Ascending aorta (tissue), 2 donors: ENCODE data around the gene HES4. TPM values are rescaled to one million over a fixed set of nuclear protein-coding genes. Genes with fewer than 3 reads are reported as not detected.

Experiments
- DNase-seq, 2 donors: peaks; one replicate each; pipeline ENCODE4 v3.0.0-alpha.2; 2019; ENCODE audit warnings: low spot score in 2 of 2
- H3K27ac ChIP-seq, 2 donors: fragments of 200-600 bp; sonication (generic); one replicate each; pipeline ENCODE4 v1.5.1; 2016 to 2017; ENCODE audit warnings: mild to moderate bottlenecking in 1 of 2
- H3K27me3 ChIP-seq: fragments of 200-600 bp; sonication (generic); one replicate; pipeline ENCODE4 v1.5.1; 2017
- H3K36me3 ChIP-seq, 2 donors: fragments of 200-600 bp; sonication (generic); one replicate each; pipeline ENCODE4 v1.5.1; 2016
- H3K4me1 ChIP-seq, 2 donors: fragments of 200-600 bp; sonication (generic); one replicate each; pipeline ENCODE4 v1.5.1; 2016 to 2017; ENCODE audit warnings: mild to moderate bottlenecking in 1 of 2
- H3K4me3 ChIP-seq, 2 donors: fragments of 200-600 bp; sonication (generic); one replicate each; pipeline ENCODE4 v1.5.1; 2016 to 2017; ENCODE audit warnings: mild to moderate bottlenecking in 1 of 2
- H3K9me3 ChIP-seq, 2 donors: fragments of 200-600 bp; sonication (generic); one replicate each; pipeline ENCODE4 v1.5.1; 2016
- intact Hi-C: fragments of 100-400 bp; cut with DNase I; formaldehyde crosslinking; loops from one replicate; pipeline ENCODE4 v1.15.1; 2023
- total RNA-seq: library from RNA; depleted of rRNA; stranded (reverse); fragments of >200 nt; gene quantifications from one replicate; pipeline ENCODE4 v1.1.0, GENCODE V29; 2016
- TF ChIP-seq, protein P1 (sequence below), 3 experiments: fragments of 200-600 bp in 2 of 3; fragments of 450-650 bp in 1 of 3; sonication (generic) in 2 of 3; IDR thresholded peaks; one replicate each; pipeline ENCODE4 v1.5.1; 2016 to 2019; ENCODE audit warnings: antibody characterized with exemption in 3 of 3, mild to moderate bottlenecking in 1 of 3, moderate library complexity in 1 of 3

Gene HES4
- total RNA-seq, 1 donor from 2014 or later = 285 TPM

GRCh38 chr1:1046243-1046642 is 46.3 kb upstream of the HES4 start:
- Histone ChIP-seq H3K4me1 (no peaks in the 10 kb centered on the region), H3K27ac (no peak overlapping the region), H3K36me3 (peaks cover 15 to 18% of the 10 kb centered on the region in 2 donors), H3K27me3 (no peaks in the 10 kb centered on the region), H3K4me3 (no peak overlapping the region), H3K9me3 (no peaks in the 10 kb centered on the region)
- no peak for DNase-seq
- TF ChIP-seq, protein P1, sequence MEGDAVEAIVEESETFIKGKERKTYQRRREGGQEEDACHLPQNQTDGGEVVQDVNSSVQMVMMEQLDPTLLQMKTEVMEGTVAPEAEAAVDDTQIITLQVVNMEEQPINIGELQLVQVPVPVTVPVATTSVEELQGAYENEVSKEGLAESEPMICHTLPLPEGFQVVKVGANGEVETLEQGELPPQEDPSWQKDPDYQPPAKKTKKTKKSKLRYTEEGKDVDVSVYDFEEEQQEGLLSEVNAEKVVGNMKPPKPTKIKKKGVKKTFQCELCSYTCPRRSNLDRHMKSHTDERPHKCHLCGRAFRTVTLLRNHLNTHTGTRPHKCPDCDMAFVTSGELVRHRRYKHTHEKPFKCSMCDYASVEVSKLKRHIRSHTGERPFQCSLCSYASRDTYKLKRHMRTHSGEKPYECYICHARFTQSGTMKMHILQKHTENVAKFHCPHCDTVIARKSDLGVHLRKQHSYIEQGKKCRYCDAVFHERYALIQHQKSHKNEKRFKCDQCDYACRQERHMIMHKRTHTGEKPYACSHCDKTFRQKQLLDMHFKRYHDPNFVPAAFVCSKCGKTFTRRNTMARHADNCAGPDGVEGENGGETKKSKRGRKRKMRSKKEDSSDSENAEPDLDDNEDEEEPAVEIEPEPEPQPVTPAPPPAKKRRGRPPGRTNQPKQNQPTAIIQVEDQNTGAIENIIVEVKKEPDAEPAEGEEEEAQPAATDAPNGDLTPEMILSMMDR (IDR thresholded peaks at IDR 0.05) = no peak
- intact Hi-C loops = no loop called here

GRCh38 chr1:1045129-1045528 is 45.2 kb upstream of the HES4 start:
- TF ChIP-seq, protein P1 (IDR thresholded peaks at IDR 0.05) = no peak
- no peak for DNase-seq
- intact Hi-C loops = no loop called here

GRCh38 chr1:1044455-1045078 is 44.7 kb upstream of the HES4 start:
- peaks cover 8 to 10% of the 10 kb centered on the region in 2 donors for H3K4me1 ChIP-seq
- peaks cover 15 to 18% of the 10 kb centered on the region in 2 donors for H3K36me3 ChIP-seq
- intact Hi-C loops = no loop called here
- TF ChIP-seq, protein P1 (IDR thresholded peaks at IDR 0.05) = no peak
- no peak for DNase-seq
- H3K4me3 ChIP-seq = no peak overlapping the region
- no peaks in the 10 kb centered on the region for H3K27me3 ChIP-seq
- no peak overlapping the region for H3K27ac ChIP-seq
- no peaks in the 10 kb centered on the region for H3K9me3 ChIP-seq

More at GRCh38 chr1:1045129-1045528, 45.2 kb upstream of the HES4 start:
- H3K27ac ChIP-seq = no peak overlapping the region
- H3K4me1 ChIP-seq = peaks cover 4 to 5% of the 10 kb centered on the region in 2 donors
- no peaks in the 10 kb centered on the region for H3K27me3 ChIP-seq
- H3K4me3 ChIP-seq = no peak overlapping the region
- peaks cover 15 to 18% of the 10 kb centered on the region in 2 donors for H3K36me3 ChIP-seq
- no peaks in the 10 kb centered on the region for H3K9me3 ChIP-seq

DNA sequence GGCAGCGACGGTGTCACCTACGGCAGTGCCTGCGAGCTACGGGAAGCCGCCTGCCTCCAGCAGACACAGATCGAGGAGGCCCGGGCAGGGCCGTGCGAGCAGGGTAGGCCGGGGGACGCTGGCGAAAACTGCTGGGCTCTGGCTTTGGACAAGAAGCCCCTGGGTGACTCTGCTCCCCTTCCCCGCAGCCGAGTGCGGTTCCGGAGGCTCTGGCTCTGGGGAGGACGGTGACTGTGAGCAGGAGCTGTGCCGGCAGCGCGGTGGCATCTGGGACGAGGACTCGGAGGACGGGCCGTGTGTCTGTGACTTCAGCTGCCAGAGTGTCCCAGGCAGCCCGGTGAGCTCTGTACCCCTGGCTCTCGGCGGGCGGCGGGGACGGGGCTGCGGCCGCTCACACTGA is 44.0 kb upstream of the HES4 start:
- H3K27me3 ChIP-seq = no peaks in the 10 kb centered on the region
- H3K36me3 ChIP-seq = peaks cover 15 to 18% of the 10 kb centered on the region in 2 donors
- no peaks in the 10 kb centered on the region for H3K9me3 ChIP-seq
- intact Hi-C loops = no loop called here
- H3K27ac ChIP-seq = no peak overlapping the region
- TF ChIP-seq, protein P1 (IDR thresholded peaks at IDR 0.05) = no peak
- no peak overlapping the region for H3K4me3 ChIP-seq
- peaks cover 8 to 10% of the 10 kb centered on the region in 2 donors for H3K4me1 ChIP-seq
- no peak for DNase-seq

DNA sequence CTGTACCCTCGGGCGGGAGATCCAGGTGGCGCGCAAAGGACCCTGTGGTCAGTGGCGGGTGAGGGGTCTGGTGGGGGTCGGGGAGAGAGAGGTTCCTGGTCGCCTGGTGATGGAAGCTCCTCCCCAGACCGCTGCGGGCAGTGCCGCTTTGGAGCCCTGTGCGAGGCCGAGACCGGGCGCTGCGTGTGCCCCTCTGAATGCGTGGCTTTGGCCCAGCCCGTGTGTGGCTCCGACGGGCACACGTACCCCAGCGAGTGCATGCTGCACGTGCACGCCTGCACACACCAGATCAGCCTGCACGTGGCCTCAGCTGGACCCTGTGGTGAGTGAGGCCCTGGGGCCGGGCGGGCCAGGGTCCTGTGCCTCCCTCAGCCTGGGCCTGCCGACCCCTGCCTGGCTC is 43.5 kb upstream of the HES4 start:
- no peak for DNase-seq
- Histone ChIP-seq H3K4me3 (no peak overlapping the region), H3K9me3 (no peaks in the 10 kb centered on the region), H3K27me3 (no peaks in the 10 kb centered on the region), H3K36me3 (peaks cover 15 to 18% of the 10 kb centered on the region in 2 donors), H3K27ac (no peak overlapping the region), H3K4me1 (peaks cover 8 to 10% of the 10 kb centered on the region in 2 donors)
- TF ChIP-seq, protein P1 (IDR thresholded peaks at IDR 0.05) = no peak
- intact Hi-C loops = no loop called here
